ENCODE results near the gene INSIG1.

The INSIG1 gene

DNA sequence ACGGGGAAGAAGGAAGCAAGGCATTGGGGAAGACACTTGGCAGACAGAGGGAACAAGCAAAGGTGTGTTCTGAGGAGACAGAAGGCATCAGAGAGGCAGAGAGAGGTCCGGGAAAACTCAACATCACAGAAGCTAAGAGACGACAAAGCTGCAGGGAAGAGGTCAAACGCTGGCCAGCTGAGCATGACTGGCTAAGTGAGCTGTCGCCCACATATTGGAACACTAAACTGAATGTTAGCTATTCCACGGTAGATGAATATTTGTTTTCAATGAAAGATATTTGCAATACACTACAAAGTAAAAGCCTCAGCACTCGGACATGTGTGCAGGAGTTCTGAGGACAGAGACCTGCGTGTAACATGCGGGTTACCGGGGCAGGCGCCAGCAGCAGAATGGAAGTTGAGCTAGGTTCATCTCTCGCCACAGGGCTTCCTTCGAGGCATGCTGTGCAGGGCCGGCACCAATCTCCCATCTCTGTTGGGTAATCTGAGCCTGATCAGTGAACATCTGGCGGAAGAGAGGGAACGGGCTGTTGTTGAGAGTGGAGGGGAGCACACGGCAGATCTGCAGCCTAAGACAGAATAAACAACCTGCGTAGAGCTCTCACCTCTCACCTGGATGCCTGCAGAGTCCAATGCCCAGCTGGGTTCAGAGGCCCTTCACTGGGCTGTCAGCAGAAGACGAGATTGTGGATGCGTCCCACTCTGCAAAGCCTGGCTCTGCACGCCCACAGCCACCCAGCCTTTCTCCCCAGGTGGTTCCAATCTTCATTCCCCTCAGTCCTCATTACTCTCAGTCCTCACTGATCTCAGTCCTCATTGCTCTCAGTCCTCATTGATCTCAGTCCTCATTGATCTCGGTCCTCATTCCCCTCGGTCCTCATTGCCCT, 35.9 kb downstream of the INSIG1 start:
- Mint-ChIP-seq H3K27me3 (ENCODE audit: low read depth) (peaks cover 5% of the 10 kb centered on the region), H3K36me3 (ENCODE audit: low read depth) (no peaks in the 10 kb centered on the region), H3K9me3 (no peaks in the 10 kb centered on the region), H3K4me3 (no peak overlapping the region), H3K27ac (no peak overlapping the region), H3K4me1 (ENCODE audit: low read depth) (no peaks in the 10 kb centered on the region)

DNA sequence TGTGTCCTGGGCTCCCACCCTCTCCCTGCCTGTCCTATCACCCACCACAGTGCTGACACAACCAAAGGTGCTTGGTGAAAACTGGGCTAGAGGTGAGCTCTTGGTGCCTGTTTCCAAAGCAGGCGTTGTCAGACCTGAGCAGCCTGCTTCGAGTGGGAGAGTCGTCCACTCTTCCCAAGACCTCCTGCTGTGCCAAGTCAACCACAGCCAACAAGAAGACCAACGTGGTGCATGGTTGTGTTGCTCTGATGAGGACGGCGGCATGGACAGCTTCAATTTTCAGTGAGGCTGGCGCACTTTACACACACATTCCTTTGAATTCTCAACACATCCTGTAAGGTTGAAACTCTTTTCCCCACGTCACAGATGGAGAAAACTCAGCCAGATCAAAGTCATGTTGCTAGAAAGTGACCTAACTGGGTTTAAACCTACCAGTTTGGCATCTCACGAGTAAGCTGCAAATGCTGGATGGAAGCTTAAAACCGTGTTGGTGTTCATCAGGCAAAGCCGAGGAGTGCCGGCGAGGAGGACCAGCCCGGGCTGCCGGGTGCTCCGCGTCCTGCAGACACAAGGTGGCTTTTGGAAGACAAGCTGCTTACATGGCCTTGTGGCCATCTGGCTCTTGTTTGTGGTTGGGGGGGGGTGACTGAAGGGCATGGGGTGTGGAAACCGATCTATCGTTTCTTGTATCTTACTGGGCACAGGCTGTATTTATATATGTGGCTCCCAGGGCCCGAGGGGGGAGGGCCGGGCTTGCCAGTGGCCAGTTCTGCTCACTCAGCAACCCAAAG, 39.3 kb downstream of the INSIG1 start:
- Mint-ChIP-seq H3K36me3 (ENCODE audit: low read depth) (no peaks in the 10 kb centered on the region), H3K9me3 (no peaks in the 10 kb centered on the region), H3K27ac (no peak overlapping the region), H3K27me3 (ENCODE audit: low read depth) (peaks cover 19% of the 10 kb centered on the region), H3K4me3 (no peak overlapping the region), H3K4me1 (ENCODE audit: low read depth) (peaks cover 6% of the 10 kb centered on the region)

DNA sequence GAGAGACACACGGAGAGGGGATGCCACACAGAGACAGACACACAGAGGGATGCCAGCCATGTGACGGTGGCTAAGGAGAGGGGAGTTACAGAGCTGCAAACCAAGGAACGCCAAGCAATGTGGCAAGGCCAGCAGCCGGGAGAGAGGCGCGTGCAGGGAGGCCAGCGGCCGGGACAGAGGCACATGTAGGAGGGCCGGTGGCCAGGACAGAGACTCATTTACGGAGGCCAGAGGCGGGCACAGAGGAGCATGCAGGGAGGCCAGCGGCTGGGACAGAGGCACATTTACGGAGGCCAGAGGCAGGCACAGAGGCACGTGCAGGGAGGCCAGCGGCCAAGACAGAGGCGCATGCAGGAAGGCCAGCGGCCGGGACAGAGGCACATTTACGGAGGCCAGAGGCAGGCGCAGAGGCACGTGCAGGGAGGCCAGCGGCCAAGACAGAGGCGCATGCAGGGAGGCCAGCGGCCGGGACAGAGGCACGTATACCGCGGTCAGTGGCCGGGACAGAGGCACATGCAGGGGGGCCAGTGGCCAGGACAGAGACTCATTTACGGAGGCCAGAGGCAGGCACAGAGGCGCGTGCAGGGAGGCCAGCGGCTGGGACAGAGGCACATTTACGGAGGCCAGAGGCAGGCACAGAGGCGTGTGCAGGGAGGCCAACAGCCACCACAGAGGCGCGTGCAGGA, 40.4 kb downstream of the INSIG1 start:
- Mint-ChIP-seq H3K9me3 (no peaks in the 10 kb centered on the region), H3K27me3 (ENCODE audit: low read depth) (peaks cover 27% of the 10 kb centered on the region), H3K36me3 (ENCODE audit: low read depth) (no peaks in the 10 kb centered on the region), H3K4me1 (ENCODE audit: low read depth) (peaks cover 6% of the 10 kb centered on the region), H3K27ac (no peak overlapping the region), H3K4me3 (no peak overlapping the region)

DNA sequence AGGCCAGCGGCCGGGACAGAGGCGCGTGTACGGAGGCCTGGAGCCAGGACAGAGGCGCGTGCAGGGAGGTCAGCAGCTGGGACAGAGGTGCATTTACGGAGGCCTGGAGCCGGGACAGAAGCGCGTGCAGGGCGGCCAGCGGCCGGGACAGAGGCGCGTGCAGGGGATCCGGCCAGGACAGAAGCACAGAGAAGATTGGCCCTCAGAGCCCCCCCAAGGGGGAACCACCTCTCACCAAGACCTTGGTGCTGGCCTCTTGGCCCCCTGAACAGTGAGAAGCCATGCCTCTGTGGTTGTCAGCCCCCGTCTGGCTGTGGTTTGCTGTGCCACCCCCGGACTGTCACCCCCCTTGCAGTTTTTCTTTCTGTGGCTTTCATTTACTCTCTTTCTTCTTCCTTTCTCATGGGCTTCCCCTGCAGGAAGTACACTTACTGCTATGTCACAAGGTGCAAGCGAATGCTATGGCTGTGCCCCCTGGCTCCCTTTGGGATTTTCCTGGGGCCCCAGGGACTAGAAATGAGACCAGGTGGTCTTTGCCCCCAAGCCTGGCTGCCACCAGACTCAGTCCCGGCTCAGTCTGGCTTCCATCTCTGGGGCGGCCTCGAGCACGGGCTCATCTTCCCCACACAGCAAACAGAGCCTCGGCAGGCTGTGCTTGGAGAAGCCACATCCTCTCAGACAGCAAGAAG, 41.1 kb downstream of the INSIG1 start:
- Mint-ChIP-seq H3K4me1 (ENCODE audit: low read depth) (peaks cover 6% of the 10 kb centered on the region), H3K9me3 (no peaks in the 10 kb centered on the region), H3K27me3 (ENCODE audit: low read depth) (peaks cover 34% of the 10 kb centered on the region), H3K27ac (peak overlapping the region; percentile 43), H3K4me3 (peak overlapping the region; percentile 56), H3K36me3 (ENCODE audit: low read depth) (no peaks in the 10 kb centered on the region)

- peaks cover 6% of the 10 kb centered on the region for H3K4me1 Mint-ChIP-seq (ENCODE audit: low read depth)
- H3K27ac Mint-ChIP-seq, result no peak overlapping the region
- H3K4me3 Mint-ChIP-seq, result no peak overlapping the region
Observed at GRCh38 chr7:155339474-155339873, 41.8 kb downstream of the INSIG1 start.

GRCh38 chr7:155340071-155340531, 42.4 kb downstream of the INSIG1 start:
- Mint-ChIP-seq H3K9me3 (no peaks in the 10 kb centered on the region), H3K27ac (no peak overlapping the region), H3K27me3 (ENCODE audit: low read depth) (peaks cover 39% of the 10 kb centered on the region), H3K36me3 (ENCODE audit: low read depth) (no peaks in the 10 kb centered on the region), H3K4me3 (no peak overlapping the region), H3K4me1 (ENCODE audit: low read depth) (peaks cover 8% of the 10 kb centered on the region)

More at GRCh38 chr7:155339474-155339873, 41.8 kb downstream of the INSIG1 start:
- H3K9me3 Mint-ChIP-seq, result no peaks in the 10 kb centered on the region
- H3K27me3 Mint-ChIP-seq (ENCODE audit: low read depth), result peaks cover 37% of the 10 kb centered on the region
- no peaks in the 10 kb centered on the region for H3K36me3 Mint-ChIP-seq (ENCODE audit: low read depth)

GRCh38 chr7:155340721-155341120, 43.0 kb downstream of the INSIG1 start:
- Mint-ChIP-seq H3K4me1 (ENCODE audit: low read depth) (peaks cover 10% of the 10 kb centered on the region), H3K27me3 (ENCODE audit: low read depth) (peaks cover 41% of the 10 kb centered on the region), H3K36me3 (ENCODE audit: low read depth) (no peaks in the 10 kb centered on the region), H3K9me3 (no peaks in the 10 kb centered on the region), H3K27ac (no peak overlapping the region), H3K4me3 (no peak overlapping the region)

DNA sequence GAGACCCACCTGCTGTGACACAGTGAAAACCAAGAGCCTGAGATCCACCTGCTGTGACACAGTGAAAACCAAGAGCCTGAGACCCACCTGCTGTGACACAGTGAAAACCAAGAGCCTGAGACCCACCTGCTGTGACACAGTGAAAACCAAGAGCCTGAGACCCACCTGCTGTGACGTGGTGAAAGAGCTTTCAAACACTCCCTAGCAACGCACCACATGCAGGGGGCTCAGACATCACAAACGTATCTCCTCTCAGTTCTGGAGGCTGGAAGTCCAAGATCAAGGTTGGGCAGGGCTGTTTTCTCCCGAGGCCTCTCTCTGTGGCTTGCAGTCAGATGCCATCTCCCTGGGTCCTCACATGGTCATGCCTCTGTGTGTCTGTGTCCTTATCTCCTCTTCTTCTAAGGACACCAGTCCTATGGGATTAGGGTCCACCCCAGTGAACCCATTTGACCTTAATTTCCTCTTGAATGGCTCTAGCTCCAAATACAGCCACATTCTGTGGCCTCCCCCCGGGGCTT, 43.8 kb downstream of the INSIG1 start:
- Mint-ChIP-seq H3K27ac (no peak overlapping the region), H3K4me3 (no peak overlapping the region), H3K4me1 (ENCODE audit: low read depth) (peaks cover 10% of the 10 kb centered on the region), H3K36me3 (ENCODE audit: low read depth) (no peaks in the 10 kb centered on the region), H3K9me3 (no peaks in the 10 kb centered on the region), H3K27me3 (ENCODE audit: low read depth) (peaks cover 41% of the 10 kb centered on the region)

DNA sequence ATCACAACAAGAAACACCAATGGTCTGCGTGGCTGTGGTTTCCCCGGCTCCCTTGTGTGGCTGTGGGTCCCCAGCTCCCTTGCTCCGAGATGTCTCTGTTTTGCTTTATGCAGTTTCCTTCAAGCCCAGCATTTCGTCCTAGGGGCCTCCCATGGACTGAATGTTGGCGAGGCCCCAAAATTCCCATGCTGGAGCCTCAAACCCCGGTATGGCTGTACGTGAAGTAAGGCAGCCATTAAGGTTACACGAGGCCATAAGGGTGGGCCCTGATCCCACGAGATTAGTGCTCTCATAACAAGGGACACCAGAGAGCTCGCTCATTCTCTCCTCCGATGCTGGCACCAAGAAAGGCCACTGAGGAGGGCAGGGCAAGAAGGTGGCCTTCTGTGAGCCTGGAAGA, 44.6 kb downstream of the INSIG1 start:
- peaks cover 41% of the 10 kb centered on the region for H3K27me3 Mint-ChIP-seq (ENCODE audit: low read depth)
- H3K36me3 Mint-ChIP-seq (ENCODE audit: low read depth), result no peaks in the 10 kb centered on the region
- H3K9me3 Mint-ChIP-seq, result no peaks in the 10 kb centered on the region
- peaks cover 10% of the 10 kb centered on the region for H3K4me1 Mint-ChIP-seq (ENCODE audit: low read depth)
- no peak overlapping the region for H3K4me3 Mint-ChIP-seq
- H3K27ac Mint-ChIP-seq, result no peak overlapping the region

DNA sequence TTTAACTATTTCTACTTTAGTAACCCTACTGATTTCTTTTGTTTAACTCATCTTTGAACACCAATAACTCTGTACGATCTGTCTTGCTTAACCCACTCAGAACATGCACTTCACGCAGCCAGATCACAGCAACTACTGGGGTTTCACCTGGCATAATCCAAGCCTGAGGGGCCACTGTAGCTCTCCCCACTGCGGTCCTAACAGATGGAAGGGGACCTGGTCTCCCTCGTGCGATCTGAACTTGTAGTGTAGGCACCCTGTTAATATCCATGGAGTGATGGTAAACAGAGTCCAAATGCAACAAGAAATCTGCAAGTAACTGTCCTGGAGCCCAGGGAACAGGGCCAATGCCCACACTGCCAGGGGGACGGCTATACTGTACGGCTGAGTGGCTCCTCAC, 45.5 kb downstream of the INSIG1 start:
- H3K4me1 Mint-ChIP-seq (ENCODE audit: low read depth), result peaks cover 10% of the 10 kb centered on the region
- H3K27ac Mint-ChIP-seq, result no peak overlapping the region
- peaks cover 37% of the 10 kb centered on the region for H3K27me3 Mint-ChIP-seq (ENCODE audit: low read depth)
- no peaks in the 10 kb centered on the region for H3K9me3 Mint-ChIP-seq
- no peaks in the 10 kb centered on the region for H3K36me3 Mint-ChIP-seq (ENCODE audit: low read depth)
- H3K4me3 Mint-ChIP-seq, result no peak overlapping the region

DNA sequence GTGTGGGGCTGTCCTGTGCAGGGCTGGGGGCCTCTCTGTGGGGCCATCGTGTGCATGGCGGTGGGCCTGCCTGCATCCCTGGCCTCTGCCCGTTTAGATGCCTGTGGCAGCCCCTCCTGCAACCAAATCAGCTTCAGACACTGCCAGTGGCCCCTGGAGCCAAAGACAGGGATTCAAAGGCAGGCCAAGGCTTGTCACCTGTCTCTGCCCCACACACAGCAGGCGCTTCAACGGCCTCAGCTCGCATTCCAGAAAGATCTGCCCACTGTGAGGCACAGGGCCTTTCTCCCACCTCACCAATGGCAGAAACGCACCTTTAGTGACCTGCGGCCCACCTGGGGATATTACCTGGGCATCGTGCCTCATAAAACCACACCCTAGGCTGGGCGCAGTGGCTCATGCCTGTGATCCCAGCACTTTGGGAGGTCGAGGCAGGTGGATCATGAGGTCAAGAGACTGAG, 46.0 kb downstream of the INSIG1 start:
- H3K36me3 Mint-ChIP-seq (ENCODE audit: low read depth), result no peaks in the 10 kb centered on the region
- no peak overlapping the region for H3K27ac Mint-ChIP-seq
- peaks cover 10% of the 10 kb centered on the region for H3K4me1 Mint-ChIP-seq (ENCODE audit: low read depth)
- peaks cover 37% of the 10 kb centered on the region for H3K27me3 Mint-ChIP-seq (ENCODE audit: low read depth)
- H3K4me3 Mint-ChIP-seq, result no peak overlapping the region
- H3K9me3 Mint-ChIP-seq, result no peaks in the 10 kb centered on the region

- Mint-ChIP-seq H3K36me3 (ENCODE audit: low read depth) (no peaks in the 10 kb centered on the region), H3K4me1 (ENCODE audit: low read depth) (peaks cover 5% of the 10 kb centered on the region), H3K9me3 (no peaks in the 10 kb centered on the region), H3K27me3 (ENCODE audit: low read depth) (peaks cover 33% of the 10 kb centered on the region), H3K27ac (no peak overlapping the region), H3K4me3 (no peak overlapping the region)
Observed at GRCh38 chr7:155344270-155344617, 46.6 kb downstream of the INSIG1 start.

GRCh38 chr7:155344618-155345433, 47.1 kb downstream of the INSIG1 start:
- peaks cover 4% of the 10 kb centered on the region for H3K4me1 Mint-ChIP-seq (ENCODE audit: low read depth)
- H3K27ac Mint-ChIP-seq, result no peak overlapping the region
- peaks cover 33% of the 10 kb centered on the region for H3K27me3 Mint-ChIP-seq (ENCODE audit: low read depth)
- H3K9me3 Mint-ChIP-seq, result no peaks in the 10 kb centered on the region
- no peaks in the 10 kb centered on the region for H3K36me3 Mint-ChIP-seq (ENCODE audit: low read depth)
- peak overlapping the region; percentile 29 for H3K4me3 Mint-ChIP-seq

Data from T-helper 1 cell treated with Interleukin-12 subunit alpha and Interleukin-12 subunit beta and Interleukin-4 antibody, amounts not matched to agents 30 μg/mL and 1 μg/mL, for 36 hours (primary cell).